GM12865 (cell line): ENCODE measurements around the gene ATXN1.

Source experiments
- DNase-seq: peaks from one replicate; pipeline ENCODE4 v3.0.0; 2010; ENCODE audit warnings: low read depth
- H3K4me3 ChIP-seq: 2 replicates; pipeline ENCODE4 v1.5.1; 2011; ENCODE audit warnings: mild to moderate bottlenecking, low read depth, low read length, control low read depth
- TF ChIP-seq, protein P1 (sequence below): IDR thresholded peaks from 2 replicates; pipeline ENCODE4 v1.5.1; 2011; ENCODE audit warnings: low read length, control low read depth, low read depth, inconsistent platforms; ENCODE audit not compliant: insufficient read depth; ENCODE audit errors: missing control alignments

ATXN1 gene

GRCh38 chr6:16755544-16755943 is 5.7 kb downstream of the ATXN1 start:
- TF ChIP-seq, protein P1, sequence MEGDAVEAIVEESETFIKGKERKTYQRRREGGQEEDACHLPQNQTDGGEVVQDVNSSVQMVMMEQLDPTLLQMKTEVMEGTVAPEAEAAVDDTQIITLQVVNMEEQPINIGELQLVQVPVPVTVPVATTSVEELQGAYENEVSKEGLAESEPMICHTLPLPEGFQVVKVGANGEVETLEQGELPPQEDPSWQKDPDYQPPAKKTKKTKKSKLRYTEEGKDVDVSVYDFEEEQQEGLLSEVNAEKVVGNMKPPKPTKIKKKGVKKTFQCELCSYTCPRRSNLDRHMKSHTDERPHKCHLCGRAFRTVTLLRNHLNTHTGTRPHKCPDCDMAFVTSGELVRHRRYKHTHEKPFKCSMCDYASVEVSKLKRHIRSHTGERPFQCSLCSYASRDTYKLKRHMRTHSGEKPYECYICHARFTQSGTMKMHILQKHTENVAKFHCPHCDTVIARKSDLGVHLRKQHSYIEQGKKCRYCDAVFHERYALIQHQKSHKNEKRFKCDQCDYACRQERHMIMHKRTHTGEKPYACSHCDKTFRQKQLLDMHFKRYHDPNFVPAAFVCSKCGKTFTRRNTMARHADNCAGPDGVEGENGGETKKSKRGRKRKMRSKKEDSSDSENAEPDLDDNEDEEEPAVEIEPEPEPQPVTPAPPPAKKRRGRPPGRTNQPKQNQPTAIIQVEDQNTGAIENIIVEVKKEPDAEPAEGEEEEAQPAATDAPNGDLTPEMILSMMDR = no peak

DNA sequence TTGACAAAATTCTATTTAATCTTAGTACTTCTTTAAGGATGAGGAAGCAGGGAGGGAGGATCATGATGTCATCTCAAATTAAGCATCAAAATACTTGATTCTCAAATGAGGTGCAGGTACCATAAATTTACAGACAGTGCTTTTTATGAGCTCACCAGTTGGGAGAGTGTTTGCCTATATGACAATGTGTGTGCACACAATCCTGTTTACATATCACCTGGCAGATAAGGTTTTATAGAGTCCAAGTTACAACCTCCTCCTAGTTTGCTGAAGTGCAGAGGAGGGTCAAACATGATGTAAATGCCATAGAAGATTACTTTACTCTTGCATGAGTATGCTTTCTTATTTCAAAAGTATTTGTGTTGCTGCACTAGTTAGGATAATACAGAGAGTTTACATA is 6.4 kb downstream of the ATXN1 start:
- TF ChIP-seq, protein P1 = no peak
- H3K4me3 ChIP-seq = no peak overlapping the region
- no peak for DNase-seq

More at GRCh38 chr6:16755544-16755943, 5.7 kb downstream of the ATXN1 start:
- H3K4me3 ChIP-seq = no peak overlapping the region
- DNase-seq = no peak

- TF ChIP-seq, protein P1 = no peak
- no peak for DNase-seq
- no peak overlapping the region for H3K4me3 ChIP-seq
These were observed 7.0 kb downstream of the ATXN1 start for GRCh38 chr6:16754274-16754673.

GRCh38 chr6:16753341-16753740 is 7.9 kb downstream of the ATXN1 start:
- TF ChIP-seq, protein P1 = no peak
- DNase-seq = no peak
- H3K4me3 ChIP-seq = no peak overlapping the region

- H3K4me3 ChIP-seq = no peak overlapping the region
- no peak for DNase-seq
- TF ChIP-seq, protein P1 = no peak
These were observed 8.9 kb downstream of the ATXN1 start for GRCh38 chr6:16752206-16752866.

DNA sequence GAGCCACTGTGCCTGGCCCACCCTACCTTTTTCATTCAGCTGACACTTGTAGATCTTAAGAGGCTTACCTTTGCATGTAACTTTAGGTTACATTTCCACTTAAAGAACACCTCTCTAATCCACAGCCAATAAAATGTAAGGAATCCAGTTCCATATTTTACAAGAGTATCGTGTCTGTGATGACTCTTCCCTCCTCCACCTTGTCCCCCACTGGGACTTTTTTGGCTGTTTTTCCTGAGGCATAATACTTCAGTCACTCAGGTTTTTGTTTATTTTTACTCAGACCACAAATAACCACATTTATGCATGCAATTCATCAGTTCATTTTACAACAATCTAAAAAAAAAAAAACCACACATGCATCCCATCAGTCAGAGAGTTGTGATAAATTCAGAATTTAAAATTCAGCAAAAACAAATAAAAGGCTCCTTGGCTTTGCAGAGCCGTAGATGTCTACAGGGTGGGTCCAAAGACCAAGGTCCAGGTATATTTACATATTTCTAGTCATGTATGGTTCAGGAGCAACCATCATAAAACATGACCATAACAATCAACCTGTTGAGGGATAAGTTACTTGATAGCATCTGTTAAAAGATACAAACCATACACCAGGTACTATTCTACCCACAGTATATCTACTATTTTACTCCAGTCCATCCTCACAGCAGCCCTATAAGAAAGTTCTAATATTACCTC is 9.9 kb downstream of the ATXN1 start:
- DNase-seq = no peak

More for the DNA sequence above, 9.9 kb downstream of the ATXN1 start:
- H3K4me3 ChIP-seq = no peak overlapping the region
- TF ChIP-seq, protein P1 = no peak
